H1 (cell line): ENCODE results near the gene PSMC4. TPM values are rescaled to one million over a fixed set of nuclear protein-coding genes. Genes with fewer than 3 reads are reported as not detected.

ENCODE experiments used
- USF2 ChIP-seq: IDR thresholded peaks from 2 replicates; pipeline ENCODE4 v1.6.1; 2011; ENCODE audit warnings: low read length, improper control_type of control experiment
- polyA plus RNA-seq, 7 experiments: library from polyadenylated mRNA; depleted of rRNA in 3 of 7; stranded (reverse) in 5 of 7; unstranded in 2 of 7; fragments of >200 nt in 5 of 7; fragments of 200-250 nt in 2 of 7; gene quantifications; 1 replicate in 5 of 7; 2 replicates in 1 of 7; 4 replicates in 1 of 7; pipeline versions ENCODE4 v1.2.1 to v1.2.3, GENCODE V29; 2011 to 2013; ENCODE audit warnings: missing spikeins in 2 of 7, mixed read lengths in 2 of 7
- total RNA-seq: library from RNA; stranded (reverse); fragmentation: NEBNext Ultra II Directional; extraction: Animal tissue kit (Norgen Biotek cat#: 25700); gene quantifications from 2 replicates; pipeline ENCODE4 v1.2.1, GENCODE V29; 2021

PSMC4 gene
- total and polyA plus RNA-seq, 2 of the 8 experiments (the other 6 are each of a cell fraction or from before 2014, with no cell fraction given) = 116 to 126 TPM

DNA sequence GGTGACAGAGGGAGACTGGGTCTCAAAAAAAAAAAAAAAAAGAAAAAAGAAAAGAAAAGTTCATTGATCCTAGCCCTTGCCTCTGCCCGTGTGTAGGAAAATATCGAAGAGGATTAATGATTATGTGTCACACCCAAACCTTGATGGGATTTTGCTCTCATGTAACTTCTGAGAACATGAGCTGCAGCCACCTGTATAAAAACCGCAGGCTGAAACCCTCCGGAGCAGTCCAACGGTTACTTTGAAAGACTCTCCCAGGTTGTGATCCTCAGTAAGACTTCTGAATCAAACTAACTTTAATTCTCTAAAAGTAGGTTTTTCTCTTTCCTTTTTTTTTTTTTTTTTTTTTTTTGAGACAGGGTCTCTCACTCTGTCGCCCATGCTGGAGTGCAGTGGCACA is 4.3 kb upstream of the PSMC4 start (continued):
- TF ChIP-seq USF2 = no peak
